ENCODE results near the gene SAMD7.

- TF ChIP-seq CTCF (IDR thresholded peaks at IDR 0.05; ENCODE audit: low read depth, low read length) (no peak), POLR2A (IDR thresholded peaks at IDR 0.05; ENCODE audit: extremely low read depth, insufficient read length) (no peak)
These were observed 55.9 kb downstream of the SAMD7 start for GRCh38 chr3:169966951-169967915.

Data from NB4 (cell line).